WERI-Rb-1 (cell line): Measurements from ENCODE around the gene ZNF212.
"Not testable (repeated sequence)": the region's sequence is repeated elsewhere in the genome, so short reads cannot be mapped to it uniquely, and the experiment has no call there.

ENCODE experiments used
- DNase-seq: peaks from one replicate; pipeline ENCODE4 v3.0.0-alpha.2; 2020
- H3K27ac ChIP-seq: fragments of 250-450 bp; sonication (Bioruptor Pico); 2 replicates; pipeline ENCODE4 v1.5.1; 2020; ENCODE audit warnings: mild to moderate bottlenecking, moderate library complexity
- H3K27me3 ChIP-seq: fragments of 250-450 bp; sonication (Bioruptor Pico); 2 replicates; pipeline ENCODE4 v1.5.1; 2021; ENCODE audit warnings: mild to moderate bottlenecking, low read depth, moderate library complexity; ENCODE audit not compliant: insufficient read depth, severe bottlenecking
- H3K36me3 ChIP-seq: fragments of 250-450 bp; sonication (Bioruptor Pico); 2 replicates; pipeline ENCODE4 v1.5.1; 2020; ENCODE audit warnings: mild to moderate bottlenecking, moderate library complexity
- H3K4me3 ChIP-seq: 2 replicates; pipeline ENCODE4 v1.5.1; 2011; ENCODE audit warnings: low read depth, mild to moderate bottlenecking, control low read depth, low read length
- H3K9me3 ChIP-seq: fragments of 250-450 bp; sonication (Bioruptor Pico); 2 replicates; pipeline ENCODE4 v1.5.1; 2021; ENCODE audit warnings: mild to moderate bottlenecking, moderate library complexity; ENCODE audit not compliant: severe bottlenecking
- CTCF ChIP-seq: IDR thresholded peaks from 2 replicates; pipeline ENCODE4 v1.5.1; 2011; ENCODE audit warnings: low read depth, mild to moderate bottlenecking, control low read depth, inconsistent platforms, low read length

Gene ZNF212

DNA sequence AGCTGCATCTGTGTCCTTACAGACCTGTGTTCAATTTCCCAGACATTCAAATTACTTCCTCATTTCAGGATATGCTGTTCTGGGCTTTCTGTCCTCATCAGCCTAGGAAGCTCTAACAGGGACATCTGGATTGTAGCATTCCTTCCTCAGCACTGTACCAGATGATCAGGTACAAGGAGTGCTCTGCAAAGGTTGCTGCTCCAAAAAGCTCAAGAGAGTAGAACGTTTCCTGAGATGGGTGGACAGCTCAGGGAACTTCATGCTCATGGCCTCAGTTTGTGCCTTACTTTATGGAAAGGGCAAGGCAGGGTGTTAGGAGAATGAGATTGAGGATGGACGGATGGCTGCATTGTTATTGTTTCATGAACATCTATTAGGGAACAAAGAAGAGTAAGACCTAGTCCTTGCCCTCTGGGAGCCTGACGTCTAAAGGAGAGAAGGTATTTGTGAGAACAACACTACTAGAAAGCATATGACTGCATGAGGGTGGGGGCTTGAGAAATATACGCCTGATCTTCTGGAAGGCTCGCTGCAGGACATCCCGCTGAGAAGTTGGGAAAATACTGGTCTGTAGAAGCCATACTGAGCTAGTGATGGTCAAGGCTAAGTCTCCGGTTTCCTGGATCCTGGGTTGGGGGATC is 10.5 kb upstream of the ZNF212 start:
- Histone ChIP-seq H3K36me3 (peaks cover 16% of the 10 kb centered on the region), H3K27ac (no peak overlapping the region), H3K4me3 (no peak overlapping the region), H3K9me3 (no peaks in the 10 kb centered on the region), H3K27me3 (no peaks in the 10 kb centered on the region)
- no peak for DNase-seq
- no peak for TF ChIP-seq CTCF

GRCh38 chr7:149229526-149229925 is 9.9 kb upstream of the ZNF212 start:
- DNase-seq = no peak

DNA sequence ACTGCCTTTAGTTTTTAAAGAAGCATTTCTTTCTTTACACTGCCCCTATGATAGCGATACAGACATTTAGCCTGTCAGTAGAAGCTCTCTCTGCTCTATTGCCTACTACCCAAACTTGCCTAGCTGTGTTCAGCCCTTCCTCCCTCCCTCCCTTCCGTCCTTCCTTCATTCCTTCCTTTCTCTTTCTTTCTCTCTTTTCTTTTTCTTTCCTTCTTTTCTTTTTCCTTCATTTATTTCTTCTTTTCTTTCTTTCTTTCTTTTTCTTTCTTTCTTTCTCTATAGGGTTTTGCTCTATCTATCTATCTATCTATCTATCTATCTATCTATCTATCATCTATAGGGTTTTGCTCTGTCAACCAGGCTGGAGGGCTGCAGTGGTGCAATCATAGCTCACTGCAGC is 7.1 kb upstream of the ZNF212 start:
- H3K27ac ChIP-seq = no peak overlapping the region
- H3K27me3 ChIP-seq = no peaks in the 10 kb centered on the region
- no peaks in the 10 kb centered on the region for H3K9me3 ChIP-seq
- no peak for TF ChIP-seq CTCF
- no peak overlapping the region for H3K4me3 ChIP-seq
- no peaks in the 10 kb centered on the region for H3K36me3 ChIP-seq
- DNase-seq = no peak

More at GRCh38 chr7:149229526-149229925, 9.9 kb upstream of the ZNF212 start:
- Histone ChIP-seq H3K27ac (no peak overlapping the region), H3K4me3 (no peak overlapping the region), H3K27me3 (no peaks in the 10 kb centered on the region), H3K9me3 (no peaks in the 10 kb centered on the region), H3K36me3 (peaks cover 13% of the 10 kb centered on the region)
- TF ChIP-seq CTCF = no peak

- H3K4me3 ChIP-seq, H3K9me3 ChIP-seq, H3K27ac ChIP-seq, H3K27me3 ChIP-seq, H3K36me3 ChIP-seq, DNase-seq: not testable (repeated sequence)
Measured at GRCh38 chr7:149233655-149234204, 5.7 kb upstream of the ZNF212 start.

GRCh38 chr7:149237502-149237901 is 1.9 kb upstream of the ZNF212 start:
- Histone ChIP-seq H3K27ac (no peak overlapping the region), H3K4me3 (no peak overlapping the region), H3K36me3 (peaks cover 3% of the 10 kb centered on the region; the same call in 1 of the 2 replicates), H3K27me3 (no peaks in the 10 kb centered on the region), H3K9me3 (no peaks in the 10 kb centered on the region)
- DNase-seq = no peak
- TF ChIP-seq CTCF = no peak

DNA sequence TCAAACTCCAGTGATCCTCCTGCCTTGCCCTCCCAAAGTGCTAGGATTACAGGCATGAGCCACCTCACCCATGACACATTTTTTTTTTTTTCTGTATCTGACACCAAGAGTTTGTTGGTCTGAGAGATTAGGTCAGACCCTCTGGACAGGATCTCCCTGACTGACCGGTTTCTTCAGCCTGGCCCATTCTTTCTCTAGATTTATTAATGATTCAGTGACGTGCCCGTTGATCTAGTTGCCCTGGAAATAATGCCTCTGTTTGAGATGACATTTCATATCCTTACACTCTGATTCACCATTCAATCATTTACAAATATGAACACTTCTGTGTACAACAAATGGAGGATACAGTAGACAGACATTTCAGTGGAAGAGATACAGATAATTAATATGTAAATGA is 1.4 kb upstream of the ZNF212 start:
- peaks cover 3% of the 10 kb centered on the region; the same call in 1 of the 2 replicates for H3K36me3 ChIP-seq
- no peak overlapping the region for H3K27ac ChIP-seq
- no peak for DNase-seq
- H3K27me3 ChIP-seq = no peaks in the 10 kb centered on the region
- H3K9me3 ChIP-seq = no peaks in the 10 kb centered on the region
- no peak for TF ChIP-seq CTCF
- H3K4me3 ChIP-seq = no peak overlapping the region
